ENCODE measurements around the gene LIPG.

- TF ChIP-seq TAF1 (IDR thresholded peaks at IDR 0.05; ENCODE audit: low read depth, low read length) (no peak), SPI1 (IDR thresholded peaks at IDR 0.05; ENCODE audit: low read depth, low read length) (no peak), POLR2A (IDR thresholded peaks at IDR 0.05; ENCODE audit: low read depth, low read length) (no peak)
Measured at GRCh38 chr18:49648326-49648725, 86.5 kb downstream of the LIPG start.

Measured in GM12891 (cell line).